Esophagus (tissue), 2 donors: ENCODE measurements around the gene MSI2. TPM values are rescaled to one million over a fixed set of nuclear protein-coding genes. Genes with fewer than 3 reads are reported as not detected.

ENCODE experiments used
- H3K27ac ChIP-seq, 2 donors: one replicate each; pipeline ENCODE4 v1.5.1; 2013; ENCODE audit warnings: low read depth in 2 of 2, mild to moderate bottlenecking in 2 of 2, inconsistent platforms in 1 of 2, low read length in 1 of 2, moderate library complexity in 1 of 2
- H3K27me3 ChIP-seq, 2 donors: one replicate each; pipeline ENCODE4 v1.6.1; 2013; ENCODE audit warnings: low read length in 2 of 2, control low read depth in 1 of 2, mild to moderate bottlenecking in 1 of 2; ENCODE audit not compliant: insufficient read depth in 2 of 2, control insufficient read depth in 1 of 2
- H3K36me3 ChIP-seq, 2 donors: one replicate each; pipeline ENCODE4 v1.6.1; 2013; ENCODE audit warnings: low read length in 1 of 2; ENCODE audit not compliant: control insufficient read depth in 2 of 2, insufficient read depth in 2 of 2
- H3K4me1 ChIP-seq, 2 donors: one replicate each; pipeline ENCODE4 v1.6.1; 2013; ENCODE audit warnings: low read length in 1 of 2; ENCODE audit not compliant: control insufficient read depth in 2 of 2, insufficient read depth in 2 of 2
- H3K4me3 ChIP-seq, 2 donors: one replicate each; pipeline ENCODE4 v1.5.1; 2013; ENCODE audit warnings: low read length in 2 of 2, mild to moderate bottlenecking in 2 of 2, low read depth in 1 of 2, moderate library complexity in 1 of 2
- H3K9me3 ChIP-seq, 2 donors: one replicate each; pipeline ENCODE4 v1.6.1; 2013; ENCODE audit warnings: mild to moderate bottlenecking in 2 of 2, low read depth in 1 of 2, low read length in 1 of 2, moderate library complexity in 1 of 2; ENCODE audit not compliant: control insufficient read depth in 2 of 2, insufficient read depth in 1 of 2
- WGBS, 2 donors: extraction: QIAGEN DNeasy Blood & Tissue Kit; methylation state at CpG; one replicate each; pipeline ENCODE4 v1.1.7; 2013; 5-methylcytosine and 5-hydroxymethylcytosine counted together
- polyA plus RNA-seq, 2 donors: library from polyadenylated mRNA; stranded (reverse); fragments of 200-250 nt; gene quantifications; one replicate each; pipeline ENCODE4 v1.2.3, GENCODE V29; 2013
- donor health status: healthy with polysubstance abuse.
- donor health status: Bipolar disorder and iron deficiency.

The MSI2 gene
- polyA plus RNA-seq, 2 donors: 7.8 to 8.2 TPM

DNA sequence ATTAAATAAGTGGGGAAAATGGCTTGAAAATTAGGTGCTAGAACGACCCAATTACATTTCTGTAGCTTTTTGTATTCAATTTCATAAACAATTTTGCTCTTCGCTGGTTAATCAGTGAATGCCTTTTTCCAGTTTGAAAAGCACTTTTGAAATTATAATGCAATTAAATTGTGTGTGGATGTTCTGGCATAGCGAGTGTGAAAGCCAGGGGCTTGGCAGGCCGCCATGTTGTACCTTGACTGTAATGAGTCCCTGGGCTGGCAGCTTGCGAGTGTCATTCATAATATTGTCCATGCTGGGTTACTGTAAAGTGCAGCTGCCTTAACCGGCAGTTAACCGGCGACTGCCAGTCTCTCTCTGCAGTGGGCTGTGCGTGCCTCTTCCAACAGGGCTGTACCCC is 310.9 kb downstream of the MSI2 start:
- WGBS, 2 donors: 88 to 90% methylated on average over 9 of the region's 9 CpGs
- no peak overlapping the region for H3K4me3 ChIP-seq
- H3K27me3 ChIP-seq: no peaks in the 10 kb centered on the region
- H3K9me3 ChIP-seq: no peaks in the 10 kb centered on the region
- H3K4me1 ChIP-seq: no peaks in the 10 kb centered on the region
- no peak overlapping the region for H3K27ac ChIP-seq
- H3K36me3 ChIP-seq: peaks cover 0 to 3% of the 10 kb centered on the region in 2 donors

DNA sequence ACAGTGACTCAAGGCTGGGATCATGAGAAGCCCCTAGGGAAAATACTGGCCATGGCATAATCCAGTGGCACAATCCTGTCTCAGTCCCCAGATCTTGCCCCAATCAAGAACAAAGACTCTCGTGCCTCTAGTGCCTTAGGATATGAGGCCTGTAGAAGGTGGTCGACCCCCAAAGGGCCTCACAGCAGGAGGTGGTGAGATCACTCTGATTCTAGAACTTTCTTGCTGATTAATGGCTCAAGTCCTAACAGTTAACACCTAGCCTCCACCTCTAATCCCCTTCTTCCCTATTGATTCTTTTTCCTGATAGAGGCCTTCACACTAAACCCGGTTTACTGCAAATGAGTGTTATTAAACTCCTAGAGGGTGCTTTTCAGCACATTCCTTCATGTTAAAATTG is 312.0 kb downstream of the MSI2 start:
- Histone ChIP-seq H3K36me3 (peaks cover 0 to 3% of the 10 kb centered on the region in 2 donors), H3K9me3 (no peaks in the 10 kb centered on the region), H3K4me1 (no peaks in the 10 kb centered on the region), H3K27ac (no peak overlapping the region), H3K27me3 (no peaks in the 10 kb centered on the region), H3K4me3 (no peak overlapping the region)
- 87 to 91% methylated on average over 3 of the region's 3 CpGs for WGBS, 2 donors

- H3K4me3 ChIP-seq: no peak overlapping the region
- WGBS, 2 donors: 89% methylated on average over 4 of the region's 4 CpGs
- no peak overlapping the region for H3K27ac ChIP-seq
- H3K9me3 ChIP-seq: no peaks in the 10 kb centered on the region
- no peaks in the 10 kb centered on the region for H3K4me1 ChIP-seq
- H3K27me3 ChIP-seq: no peaks in the 10 kb centered on the region
- peaks cover 0 to 3% of the 10 kb centered on the region in 2 donors for H3K36me3 ChIP-seq
Observed at GRCh38 chr17:57569021-57569420, 312.7 kb downstream of the MSI2 start.

DNA sequence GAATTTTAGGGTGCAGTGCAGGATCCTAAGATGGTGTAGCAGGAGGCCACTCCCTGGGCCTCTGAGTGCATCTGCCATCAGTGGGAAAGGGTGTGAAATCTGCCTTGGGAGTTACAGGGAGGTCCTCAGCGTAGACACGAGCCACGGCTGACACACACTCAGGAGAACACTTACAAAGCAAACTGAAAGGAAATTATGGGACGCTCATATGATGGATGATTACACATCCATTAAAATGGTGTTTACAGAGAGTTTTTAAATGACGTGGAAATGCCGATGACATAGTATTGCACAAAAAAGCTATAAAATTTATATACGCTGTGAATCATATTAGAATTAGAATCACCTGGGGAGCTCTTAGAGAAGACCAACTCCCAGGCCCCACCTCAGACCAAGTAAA is 313.5 kb downstream of the MSI2 start:
- 93 to 97% methylated on average over 7 of the region's 7 CpGs for WGBS, 2 donors
- Histone ChIP-seq H3K27me3 (no peaks in the 10 kb centered on the region), H3K36me3 (no peaks in the 10 kb centered on the region), H3K9me3 (no peaks in the 10 kb centered on the region), H3K4me1 (no peaks in the 10 kb centered on the region), H3K27ac (no peak overlapping the region), H3K4me3 (no peak overlapping the region)

- 57 to 59% methylated on average over 10 of the region's 10 CpGs for WGBS, 2 donors
- Histone ChIP-seq H3K27ac (no peak overlapping the region), H3K4me1 (no peaks in the 10 kb centered on the region), H3K4me3 (no peak overlapping the region), H3K27me3 (no peaks in the 10 kb centered on the region), H3K36me3 (no peaks in the 10 kb centered on the region), H3K9me3 (no peaks in the 10 kb centered on the region)
Observed at GRCh38 chr17:57570724-57571344, 314.5 kb downstream of the MSI2 start.

GRCh38 chr17:57572062-57572461 is 315.7 kb downstream of the MSI2 start:
- H3K27me3 ChIP-seq: no peaks in the 10 kb centered on the region
- WGBS, 2 donors: 63 to 66% methylated on average over 6 of the region's 6 CpGs
- no peaks in the 10 kb centered on the region for H3K4me1 ChIP-seq
- H3K9me3 ChIP-seq: no peaks in the 10 kb centered on the region
- no peak overlapping the region for H3K27ac ChIP-seq
- H3K4me3 ChIP-seq: no peak overlapping the region
- H3K36me3 ChIP-seq: no peaks in the 10 kb centered on the region

DNA sequence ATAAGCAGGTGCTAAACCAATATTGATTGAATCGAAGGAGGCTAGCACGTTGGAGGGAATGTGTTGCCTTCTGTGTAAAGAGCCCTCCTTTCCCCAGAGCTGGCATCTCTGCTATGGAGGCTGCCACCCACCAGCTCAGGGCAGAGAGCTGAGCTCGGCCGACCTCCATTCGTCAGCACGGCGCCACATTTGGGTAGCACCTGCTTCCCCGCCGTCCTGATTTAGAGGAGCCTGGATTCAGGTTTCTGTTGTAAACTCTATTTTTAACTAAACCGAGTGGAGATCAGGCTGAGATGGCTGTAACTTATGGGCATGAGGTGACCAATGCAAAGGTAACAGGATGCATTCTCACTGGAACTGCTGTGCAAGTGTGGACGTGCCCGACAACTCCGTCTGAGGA is 316.3 kb downstream of the MSI2 start:
- Histone ChIP-seq H3K4me3 (no peak overlapping the region), H3K36me3 (no peaks in the 10 kb centered on the region), H3K27me3 (no peaks in the 10 kb centered on the region), H3K4me1 (no peaks in the 10 kb centered on the region), H3K27ac (no peak overlapping the region), H3K9me3 (no peaks in the 10 kb centered on the region)
- WGBS, 2 donors: 92 to 94% methylated on average over 13 of the region's 13 CpGs

GRCh38 chr17:57574040-57574513 is 317.8 kb downstream of the MSI2 start:
- 72 to 74% methylated on average over 4 of the region's 4 CpGs for WGBS, 2 donors
- Histone ChIP-seq H3K4me3 (no peak overlapping the region), H3K9me3 (no peaks in the 10 kb centered on the region), H3K4me1 (no peaks in the 10 kb centered on the region), H3K27ac (no peak overlapping the region), H3K27me3 (no peaks in the 10 kb centered on the region), H3K36me3 (no peaks in the 10 kb centered on the region)

GRCh38 chr17:57576744-57577143 is 320.4 kb downstream of the MSI2 start:
- H3K4me3 ChIP-seq: no peak overlapping the region
- no peaks in the 10 kb centered on the region for H3K4me1 ChIP-seq
- H3K9me3 ChIP-seq: no peaks in the 10 kb centered on the region
- 90 to 93% methylated on average over 8 of the region's 8 CpGs for WGBS, 2 donors
- no peak overlapping the region for H3K27ac ChIP-seq
- H3K36me3 ChIP-seq: no peaks in the 10 kb centered on the region
- H3K27me3 ChIP-seq: no peaks in the 10 kb centered on the region
